ENCODE data around the gene IPMK. TPM values are rescaled to one million over a fixed set of nuclear protein-coding genes. Genes with fewer than 3 reads are reported as not detected.
A peak's percentile ranks its signal among the peaks of the same experiment; 100 is the strongest.

Gene IPMK
- total RNA-seq, 1 experiment from 2014 or later, result 10.9 TPM

- Mint-ChIP-seq H3K36me3 (no peaks in the 10 kb centered on the region), H3K27me3 (ENCODE audit: low read depth) (no peaks in the 10 kb centered on the region; the same call in 1 of the 2 replicates), H3K4me3 (no peak overlapping the region), H3K4me1 (peaks cover 3% of the 10 kb centered on the region), H3K27ac (no peak overlapping the region), H3K9me3 (no peaks in the 10 kb centered on the region)
- no peak for DNase-seq (ENCODE audit: low spot score)
- TF ChIP-seq ATF1 (CRISPR knock-in tag; IDR thresholded peaks at IDR 0.05) (no peak), ZNF423 (CRISPR knock-in tag; IDR thresholded peaks at IDR 0.05) (no peak), OVOL2 (CRISPR knock-in tag; IDR thresholded peaks at IDR 0.05; ENCODE audit: borderline replicate concordance) (no peak), HMGA2 (CRISPR knock-in tag; IDR thresholded peaks at IDR 0.05) (no peak), SP1 (CRISPR knock-in tag; conservative IDR thresholded peaks at IDR 0.05) (no peak), MAX (CRISPR knock-in tag; IDR thresholded peaks at IDR 0.05) (no peak), ZNF138 (CRISPR knock-in tag; conservative IDR thresholded peaks at IDR 0.05) (no peak), MYBL2 (CRISPR knock-in tag; IDR thresholded peaks at IDR 0.05) (no peak), ATF2 (CRISPR knock-in tag; IDR thresholded peaks at IDR 0.05; ENCODE audit: borderline replicate concordance, low read depth) (no peak), JUN (CRISPR knock-in tag; IDR thresholded peaks at IDR 0.05) (no peak), ZNF121 (CRISPR knock-in tag; IDR thresholded peaks at IDR 0.05) (no peak)
- POLR2A ChIA-PET, result no interaction called here
- CTCF ChIA-PET, result interaction anchor here (2.7 kb wide), 1 partner anchor 21 kb away, joined by 6 read pairs; no protein-coding TSS in a partner anchor
- ATAC-seq, result no peak
These were observed 94.3 kb downstream of the IPMK start for GRCh38 chr10:58173391-58173790.

- TF ChIP-seq CBFB (CRISPR knock-in tag; IDR thresholded peaks at IDR 0.05; ENCODE audit: low read depth), result no peak
- TF ChIP-seq STAT6 (CRISPR knock-in tag; conservative IDR thresholded peaks at IDR 0.05; ENCODE audit: low read depth), result no peak
- H3K4me1 Mint-ChIP-seq, result peaks cover 3% of the 10 kb centered on the region
- no peaks in the 10 kb centered on the region for H3K36me3 Mint-ChIP-seq
- no peak for ATAC-seq
- H3K4me3 Mint-ChIP-seq, result no peak overlapping the region
- H3K27ac Mint-ChIP-seq, result no peak overlapping the region
- no peaks in the 10 kb centered on the region for H3K9me3 Mint-ChIP-seq
- ChIA-PET POLR2A (no interaction called here), CTCF (interaction anchor here (2.7 kb wide), 1 partner anchor 19 kb away, joined by 6 read pairs; no protein-coding TSS in a partner anchor)
- no peak for DNase-seq (ENCODE audit: low spot score)
- no peaks in the 10 kb centered on the region; the same call in 1 of the 2 replicates for H3K27me3 Mint-ChIP-seq (ENCODE audit: low read depth)
These were observed 96.5 kb downstream of the IPMK start for GRCh38 chr10:58171146-58171545.

- H3K27me3 Mint-ChIP-seq (ENCODE audit: low read depth), result no peaks in the 10 kb centered on the region
- H3K4me3 Mint-ChIP-seq, result no peak overlapping the region
- peaks cover 7% of the 10 kb centered on the region for H3K9me3 Mint-ChIP-seq
- no peaks in the 10 kb centered on the region; the same call in 1 of the 2 replicates for H3K4me1 Mint-ChIP-seq
- H3K27ac Mint-ChIP-seq, result peak overlapping the region; percentile 57; the same call in 1 of the 2 replicates
- no peak for DNase-seq (ENCODE audit: low spot score)
- ChIA-PET POLR2A (no interaction called here), CTCF (interaction anchor here (0.5 to 2.2 kb wide), 2 partner anchors 12 to 135 kb away, joined by 3 to 8 read pairs; no protein-coding TSS in a partner anchor)
- no peak for ATAC-seq
- H3K36me3 Mint-ChIP-seq, result peaks cover 3% of the 10 kb centered on the region
- TF ChIP-seq ZNF671 (CRISPR knock-in tag; IDR thresholded peaks at IDR 0.05) (no peak), SOX15 (CRISPR knock-in tag; IDR thresholded peaks at IDR 0.05) (no peak), CREB1 (CRISPR knock-in tag; IDR thresholded peaks at IDR 0.05) (no peak), CTCF (IDR thresholded peaks at IDR 0.05) (no peak), NFATC4 (CRISPR knock-in tag; IDR thresholded peaks at IDR 0.05) (no peak), GABPB1 (CRISPR knock-in tag; IDR thresholded peaks at IDR 0.05) (no peak), HMGA2 (CRISPR knock-in tag; IDR thresholded peaks at IDR 0.05) (no peak), ZBTB21 (CRISPR knock-in tag; IDR thresholded peaks at IDR 0.05; ENCODE audit: borderline replicate concordance) (no peak), MLX (CRISPR knock-in tag; IDR thresholded peaks at IDR 0.05) (no peak), GRHL2 (CRISPR knock-in tag; IDR thresholded peaks at IDR 0.05; ENCODE audit: insufficient replicate concordance, severe bottlenecking) (no peak), ZNF532 (CRISPR knock-in tag; IDR thresholded peaks at IDR 0.05; ENCODE audit: borderline replicate concordance) (no peak)
These were observed 103.2 kb downstream of the IPMK start for GRCh38 chr10:58164517-58164916.

All from WTC11 (cell line).